Right lobe of liver (tissue), 6 donors: ENCODE data around the gene B3GALNT2. TPM values are rescaled to one million over a fixed set of nuclear protein-coding genes. Genes with fewer than 3 reads are reported as not detected.
"Not testable (repeated sequence)": the region's sequence is repeated elsewhere in the genome, so short reads cannot be mapped to it uniquely, and the experiment has no call there.

ENCODE experiments used
- ATAC-seq, 4 donors: fragments of 200-7000 bp; cut with Tn5 transposase; one replicate each; pipeline ENCODE4 v1.9.1; 2020; ENCODE audit warnings: mild to moderate bottlenecking in 4 of 4, moderate library complexity in 4 of 4
- DNase-seq, 3 donors: peaks; one replicate each; pipeline ENCODE4 v3.0.0-alpha.2; 2020
- H3K27ac ChIP-seq, 3 donors: fragments of 200-600 bp; one replicate each; pipeline ENCODE4 v1.8.0; 2022
- H3K27me3 ChIP-seq, 2 donors: fragments of 200-600 bp; one replicate each; pipeline ENCODE4 v1.8.0; 2022
- H3K36me3 ChIP-seq, 4 donors: fragments of 200-600 bp; sonication (generic) in 1 of 4; one replicate each; pipeline versions ENCODE4 v1.5.1 to v1.8.0; 2017 to 2022; ENCODE audit warnings: control low read depth in 1 of 4
- H3K4me1 ChIP-seq, 4 donors: fragments of 200-600 bp; sonication (generic) in 1 of 4; one replicate each; pipeline versions ENCODE4 v1.5.1 to v1.8.0; 2017 to 2022; ENCODE audit warnings: control low read depth in 1 of 4
- H3K4me3 ChIP-seq, 3 donors: fragments of 200-600 bp; one replicate each; pipeline ENCODE4 v1.8.0; 2022
- H3K9me3 ChIP-seq, 4 donors: fragments of 200-600 bp; sonication (generic) in 1 of 4; one replicate each; pipeline versions ENCODE4 v1.5.1 to v1.8.0; 2017 to 2022; ENCODE audit warnings: control low read depth in 1 of 4
- POLR2A ChIP-seq: fragments of 450-650 bp; IDR thresholded peaks from one replicate; pipeline ENCODE4 v1.6.1; 2017; ENCODE audit warnings: antibody characterized with exemption, mild to moderate bottlenecking
- WGBS: methylation state at CpG from one replicate; pipeline ENCODE4 v1.1.6; 2018; ENCODE audit warnings: low coverage, low lambda C conversion rate; ENCODE audit not compliant: insufficient coverage; ENCODE audit errors: missing lambda C conversion rate; 5-methylcytosine and 5-hydroxymethylcytosine counted together
- intact Hi-C, 2 donors: fragments of 100-400 bp; cut with DNase I; formaldehyde crosslinking; loops; one replicate each; pipeline versions ENCODE4 v1.11.2 to v1.14.1; 2022
- long read RNA-seq: library from polyadenylated mRNA; unstranded; transcript quantifications from one replicate; pipeline ENCODE4 v2.0.0, GENCODE V29; 2019
- total RNA-seq, 6 experiments: library from RNA; depleted of rRNA in 2 of 6; stranded (reverse); fragments of >200 nt in 2 of 6; fragmentation: NEBNext Ultra II Directional in 3 of 6; extraction: Animal tissue kit (Norgen Biotek cat#: 25700) in 3 of 6; gene quantifications; one replicate each; pipeline versions ENCODE4 v1.1.0 to v1.2.4, GENCODE V29; 2016 to 2023
- TF ChIP-seq, protein P1 (sequence below), 4 donors: fragments of 200-600 bp in 3 of 4; fragments of 450-650 bp in 1 of 4; IDR thresholded peaks; one replicate each; pipeline versions ENCODE4 v1.5.1 to v1.8.0; 2016 to 2022; ENCODE audit warnings: antibody characterized with exemption in 4 of 4, mild to moderate bottlenecking in 2 of 4
- donor health status: DM: no; HTN: yes; CAD: no.
- donor health status: DM: no; HTN: no; CAD: no.
- donor health status: DM: no; HTN: no; CAD: no.
- donor health status: DM: no; HTN: yes; CAD: no.
- donor health status: DM: no; HTN: yes; CAD: no.

Gene B3GALNT2
- total RNA-seq, result 10 to 100 TPM in 3 of 6 experiments, 1 to 10 TPM in 3; 7.0 to 15.5 (median 9.1) TPM
- long read RNA-seq, partial matches to known transcripts, result 2 of 2 reads
- long read RNA-seq, other reads (novel, unspliced or antisense), result 0 of 2 reads

GRCh38 chr1:235504122-235504493, at the start of gene B3GALNT2:
Gene B3GALNT2 (minus strand): TSS chr1:235504452. CDS start chr1:235504252, 200 bp downstream.
- Histone ChIP-seq H3K4me1 (peaks cover 0 to 12% (median 5%) of the 10 kb centered on the region in 4 donors), H3K9me3 (no peaks in the 10 kb centered on the region), H3K27me3 (no peaks in the 10 kb centered on the region), H3K27ac (peak within 1 kb of the TSS; percentile 96 to 99 (median 96)), H3K36me3 (no peaks in the 10 kb centered on the region), H3K4me3 (peak within 1 kb of the TSS; percentile 61 to 87 (median 84))
- DNase-seq (no peak), ATAC-seq (peak; percentile 14 to 55 (median 50))
- TF ChIP-seq POLR2A, result peak; percentile 79
- TF ChIP-seq, protein P1, sequence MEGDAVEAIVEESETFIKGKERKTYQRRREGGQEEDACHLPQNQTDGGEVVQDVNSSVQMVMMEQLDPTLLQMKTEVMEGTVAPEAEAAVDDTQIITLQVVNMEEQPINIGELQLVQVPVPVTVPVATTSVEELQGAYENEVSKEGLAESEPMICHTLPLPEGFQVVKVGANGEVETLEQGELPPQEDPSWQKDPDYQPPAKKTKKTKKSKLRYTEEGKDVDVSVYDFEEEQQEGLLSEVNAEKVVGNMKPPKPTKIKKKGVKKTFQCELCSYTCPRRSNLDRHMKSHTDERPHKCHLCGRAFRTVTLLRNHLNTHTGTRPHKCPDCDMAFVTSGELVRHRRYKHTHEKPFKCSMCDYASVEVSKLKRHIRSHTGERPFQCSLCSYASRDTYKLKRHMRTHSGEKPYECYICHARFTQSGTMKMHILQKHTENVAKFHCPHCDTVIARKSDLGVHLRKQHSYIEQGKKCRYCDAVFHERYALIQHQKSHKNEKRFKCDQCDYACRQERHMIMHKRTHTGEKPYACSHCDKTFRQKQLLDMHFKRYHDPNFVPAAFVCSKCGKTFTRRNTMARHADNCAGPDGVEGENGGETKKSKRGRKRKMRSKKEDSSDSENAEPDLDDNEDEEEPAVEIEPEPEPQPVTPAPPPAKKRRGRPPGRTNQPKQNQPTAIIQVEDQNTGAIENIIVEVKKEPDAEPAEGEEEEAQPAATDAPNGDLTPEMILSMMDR (IDR thresholded peaks at IDR 0.05), result no peak
- no CpG with 5 or more reads among the region's 48 CpGs for WGBS
- intact Hi-C loops, result no loop called here

DNA sequence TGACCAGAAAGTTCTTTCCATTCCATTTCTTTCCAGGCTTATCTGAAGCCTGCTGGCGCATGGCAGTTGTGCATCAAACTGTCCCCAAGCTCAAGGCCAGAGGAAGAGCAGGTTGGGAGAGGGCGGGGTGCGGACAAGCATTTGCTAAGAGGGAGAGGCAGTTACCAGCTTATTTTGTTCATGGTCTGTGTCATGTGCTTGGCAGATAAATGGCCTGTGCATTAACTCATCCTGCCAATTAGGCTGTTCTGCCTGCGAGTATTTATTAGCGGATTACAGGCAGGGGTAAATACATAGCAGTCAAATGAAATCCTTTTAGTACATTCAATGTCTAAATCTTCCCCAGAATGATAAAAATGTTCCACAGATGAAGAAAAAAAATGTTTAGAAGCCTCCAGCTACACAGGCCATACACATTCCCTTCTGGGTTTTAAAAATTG, 48.9 kb upstream of the B3GALNT2 start:
- Histone ChIP-seq H3K4me1 (no peaks in the 10 kb centered on the region), H3K36me3 (no peaks in the 10 kb centered on the region), H3K9me3 (no peaks in the 10 kb centered on the region), H3K27me3 (no peaks in the 10 kb centered on the region), H3K27ac (no peak overlapping the region), H3K4me3 (no peak overlapping the region)
- intact Hi-C loops, result no loop called here
- DNase-seq, result no peak
- WGBS, result 88% methylated on average over 5 of the region's 5 CpGs
- TF ChIP-seq POLR2A, result no peak
- TF ChIP-seq, protein P1 (IDR thresholded peaks at IDR 0.05), result no peak
- ATAC-seq, result no peak

DNA sequence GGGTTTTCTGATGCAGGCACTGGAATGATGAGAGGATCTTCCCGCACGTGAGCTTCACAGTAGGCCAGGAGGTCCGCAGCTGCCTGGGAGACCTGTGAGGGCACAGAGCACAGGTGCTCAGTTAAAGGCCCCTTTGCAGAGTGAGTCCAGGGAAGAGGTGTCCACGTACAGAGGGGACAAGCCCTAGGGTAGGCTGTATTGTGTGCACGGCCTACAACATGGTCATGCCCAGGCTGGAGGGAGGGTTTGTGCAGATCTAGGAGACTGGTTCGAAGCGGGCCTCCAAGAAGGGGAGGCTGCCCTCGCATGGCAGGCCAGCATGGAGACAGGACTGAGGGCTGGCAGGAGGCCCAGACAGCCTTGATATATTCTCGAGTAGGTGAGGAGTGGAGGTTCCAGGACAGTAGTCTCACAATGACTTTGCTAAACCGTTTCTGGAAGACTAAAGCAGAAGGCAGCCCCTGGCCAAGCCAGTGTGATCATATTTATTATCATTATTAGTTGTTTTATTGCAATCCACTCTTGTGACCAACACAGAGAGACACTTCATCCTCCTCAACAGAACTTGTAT, 48.0 kb upstream of the B3GALNT2 start:
- H3K27me3 ChIP-seq, result no peaks in the 10 kb centered on the region
- ATAC-seq (no peak), DNase-seq (no peak)
- H3K9me3 ChIP-seq, result no peaks in the 10 kb centered on the region
- WGBS, result no CpG with 5 or more reads among the region's 10 CpGs
- no peaks in the 10 kb centered on the region for H3K4me1 ChIP-seq
- no peak for TF ChIP-seq POLR2A
- TF ChIP-seq, protein P1 (IDR thresholded peaks at IDR 0.05), result no peak
- H3K4me3 ChIP-seq, result no peak overlapping the region
- no peaks in the 10 kb centered on the region for H3K36me3 ChIP-seq
- intact Hi-C loops, result no loop called here
- H3K27ac ChIP-seq, result no peak overlapping the region

DNA sequence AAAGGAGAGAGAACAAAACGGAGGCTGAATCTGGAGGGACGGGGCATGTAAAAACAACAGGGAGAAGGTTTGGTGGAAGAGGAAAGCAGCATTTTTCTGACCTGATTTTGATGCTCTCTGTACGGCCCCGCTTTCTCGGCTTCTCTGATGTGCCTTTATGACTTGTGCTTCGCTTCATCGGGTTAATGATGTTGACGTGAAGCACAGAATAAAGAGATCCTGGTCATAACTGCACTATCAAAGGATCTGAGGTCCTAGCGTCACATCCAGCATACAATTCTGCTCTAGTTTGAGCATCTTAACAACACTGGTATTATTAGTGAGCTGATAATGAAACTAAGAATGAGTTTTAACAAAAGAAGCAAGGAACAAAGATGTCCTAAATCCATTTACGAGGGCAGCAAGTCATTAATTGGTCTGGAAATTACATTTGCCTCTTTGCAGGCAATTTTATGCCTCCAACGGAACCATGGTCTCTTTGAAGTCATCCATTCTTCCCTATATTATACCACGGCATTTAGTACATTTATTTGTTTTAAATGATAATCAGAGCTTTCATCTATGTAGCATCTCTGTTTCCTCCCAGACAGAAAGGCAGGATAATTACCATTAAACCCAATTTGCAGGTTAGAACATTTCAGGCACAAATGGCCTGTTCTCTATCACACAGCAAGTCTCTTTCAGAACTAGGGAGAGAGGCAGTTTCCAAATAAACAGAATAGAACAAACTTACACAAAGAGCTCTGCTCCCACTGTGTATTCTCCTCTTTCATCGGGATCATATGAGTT, 45.3 kb upstream of the B3GALNT2 start:
- ATAC-seq (no peak), DNase-seq (no peak)
- Histone ChIP-seq H3K4me3 (no peak overlapping the region), H3K27me3 (no peaks in the 10 kb centered on the region), H3K36me3 (no peaks in the 10 kb centered on the region), H3K9me3 (no peaks in the 10 kb centered on the region), H3K27ac (no peak overlapping the region), H3K4me1 (no peaks in the 10 kb centered on the region)
- intact Hi-C loops, result no loop called here
- WGBS, result 79% methylated on average over 13 of the region's 13 CpGs
- TF ChIP-seq, protein P1 (IDR thresholded peaks at IDR 0.05), result no peak
- no peak for TF ChIP-seq POLR2A

DNA sequence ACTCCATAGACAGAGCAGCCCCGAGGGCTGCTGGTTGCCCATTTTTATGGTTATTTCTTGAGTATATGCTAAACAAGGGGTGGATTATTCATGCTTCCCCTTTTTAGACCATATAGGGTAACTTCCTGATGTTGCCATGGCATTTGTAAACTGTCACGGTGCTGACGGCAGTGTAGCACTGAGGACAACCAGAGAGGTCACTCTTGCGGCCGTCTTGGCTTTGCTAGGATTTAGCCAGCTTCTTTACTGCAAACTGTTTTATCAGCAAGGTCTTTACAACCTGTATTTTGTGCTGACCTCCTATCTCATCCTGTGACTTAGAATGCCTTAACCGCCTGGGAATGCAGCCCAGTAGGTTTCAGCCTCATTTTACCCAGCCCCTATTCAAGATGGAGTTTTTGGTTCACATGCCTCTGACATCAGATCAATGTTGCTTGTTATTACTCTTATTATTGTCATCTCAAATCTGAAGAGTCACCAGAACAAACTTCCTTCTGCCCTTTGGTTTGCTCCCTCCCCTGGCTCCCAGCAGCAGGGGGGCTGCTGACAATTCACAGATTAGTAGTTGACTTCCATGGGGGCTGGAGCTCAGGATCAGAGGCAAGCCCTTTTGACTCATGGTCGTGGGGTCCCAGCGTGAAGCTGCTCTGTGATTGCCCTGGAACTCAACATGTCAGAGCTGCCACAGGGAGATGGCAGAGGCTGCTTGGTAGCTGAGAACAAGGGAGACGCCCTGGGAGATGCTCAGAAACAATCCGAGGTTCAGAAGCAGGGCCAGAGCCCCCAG, 42.3 kb upstream of the B3GALNT2 start:
- H3K9me3 ChIP-seq, H3K4me1 ChIP-seq, H3K27ac ChIP-seq, H3K4me3 ChIP-seq, intact Hi-C loops, H3K27me3 ChIP-seq, ATAC-seq, DNase-seq, H3K36me3 ChIP-seq: not testable (repeated sequence)
- 44% methylated on average over 8 of the region's 10 CpGs for WGBS
